GM18909 (cell line): ENCODE results near the gene UBE2E2.
"Not testable (repeated sequence)": the region's sequence is repeated elsewhere in the genome, so short reads cannot be mapped to it uniquely, and the experiment has no call there.

Source experiments
- ATAC-seq: cut with Tn5 transposase; IDR thresholded peaks from one replicate; pipeline ENCODE4 v1.9.1; 2021; ENCODE audit warnings: mild to moderate bottlenecking; ENCODE audit not compliant: unreplicated experiment, poor library complexity

The UBE2E2 gene

DNA sequence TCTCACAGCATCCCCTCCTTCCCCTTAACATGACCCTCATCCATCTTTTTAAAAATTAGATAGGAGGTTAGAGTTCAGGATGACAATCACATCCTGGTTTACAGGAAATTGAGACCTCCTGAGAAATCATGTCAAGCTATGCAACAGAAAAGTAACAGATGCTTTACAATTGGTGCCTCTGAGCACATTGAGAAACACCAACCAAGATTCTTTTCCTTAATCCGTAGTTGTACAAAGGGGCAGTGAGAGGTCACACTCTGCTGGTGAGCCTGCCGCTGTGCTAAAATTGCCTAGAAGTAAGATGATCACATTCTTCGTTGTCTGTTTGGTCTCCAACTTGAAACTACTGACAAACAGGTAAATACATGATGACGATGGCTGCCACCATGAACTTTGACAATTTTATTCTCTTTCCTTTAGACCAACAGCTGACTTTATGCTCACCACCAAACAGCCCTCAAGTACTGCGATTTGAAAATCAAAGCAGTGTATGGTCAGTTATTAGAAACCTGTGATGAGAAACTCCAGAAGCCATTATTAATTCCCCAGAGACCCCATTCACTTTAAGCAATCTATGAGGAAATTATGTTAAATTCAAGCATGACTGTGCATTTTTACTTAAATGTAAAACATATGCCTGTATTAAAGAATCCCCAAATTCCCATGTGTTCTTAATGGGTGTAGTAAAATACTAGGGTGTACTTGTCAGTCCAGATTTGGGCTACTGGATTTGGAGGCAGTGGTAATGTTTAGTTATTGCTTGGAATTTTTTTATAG lies 392.0 kb downstream of the UBE2E2 start:
- no peak for ATAC-seq

DNA sequence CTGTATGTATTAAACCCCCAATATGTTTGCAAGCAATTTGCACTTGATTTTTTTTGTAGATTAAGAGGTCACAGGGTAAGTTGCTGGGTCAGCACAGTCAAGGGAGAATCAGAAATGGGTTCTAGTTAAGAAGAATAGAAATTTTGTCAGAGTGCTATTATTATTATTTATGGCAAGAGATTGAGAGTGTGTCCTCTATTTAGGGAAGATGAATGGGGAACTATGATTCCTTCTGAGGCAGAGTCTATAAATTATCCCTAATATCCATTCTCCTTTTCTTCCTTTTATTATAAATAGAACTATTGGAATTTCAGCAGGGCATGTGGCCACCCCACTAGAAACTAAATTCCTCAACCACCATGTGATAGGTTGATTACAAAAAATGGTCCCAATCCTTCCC lies 392.7 kb downstream of the UBE2E2 start:
- ATAC-seq = no peak

DNA sequence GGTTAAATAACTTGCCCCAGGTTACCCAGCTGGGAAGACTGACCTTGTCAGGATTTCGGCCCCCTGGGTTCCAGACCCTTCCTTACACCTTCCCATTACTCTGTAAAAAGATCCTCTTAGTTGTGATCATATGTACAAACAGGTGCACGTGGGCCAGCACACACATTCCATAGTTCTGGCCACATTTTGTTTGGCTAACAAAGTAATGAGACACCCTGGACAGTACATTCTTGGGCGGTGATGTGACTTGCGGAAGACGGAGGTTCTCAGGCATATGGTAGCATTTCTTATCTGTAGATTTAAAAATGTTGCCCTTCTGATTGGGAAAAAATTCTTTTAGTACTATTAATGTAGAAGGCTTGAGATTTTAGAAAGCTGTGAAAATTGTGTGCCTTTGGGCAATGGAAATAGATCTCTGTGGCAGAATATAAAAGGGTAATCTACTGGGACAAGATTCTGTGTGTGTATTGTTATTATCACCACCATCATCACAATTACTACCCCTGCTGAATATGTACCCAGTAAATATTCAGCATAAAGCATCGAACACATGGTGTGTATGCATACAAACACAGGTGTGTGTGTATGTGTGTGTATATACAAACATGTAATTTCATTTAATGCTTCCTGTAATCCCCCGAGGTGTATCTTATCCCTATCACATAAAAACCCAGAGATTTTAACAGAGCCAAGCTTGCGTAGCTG lies 397.2 kb downstream of the UBE2E2 start:
- no peak for ATAC-seq

DNA sequence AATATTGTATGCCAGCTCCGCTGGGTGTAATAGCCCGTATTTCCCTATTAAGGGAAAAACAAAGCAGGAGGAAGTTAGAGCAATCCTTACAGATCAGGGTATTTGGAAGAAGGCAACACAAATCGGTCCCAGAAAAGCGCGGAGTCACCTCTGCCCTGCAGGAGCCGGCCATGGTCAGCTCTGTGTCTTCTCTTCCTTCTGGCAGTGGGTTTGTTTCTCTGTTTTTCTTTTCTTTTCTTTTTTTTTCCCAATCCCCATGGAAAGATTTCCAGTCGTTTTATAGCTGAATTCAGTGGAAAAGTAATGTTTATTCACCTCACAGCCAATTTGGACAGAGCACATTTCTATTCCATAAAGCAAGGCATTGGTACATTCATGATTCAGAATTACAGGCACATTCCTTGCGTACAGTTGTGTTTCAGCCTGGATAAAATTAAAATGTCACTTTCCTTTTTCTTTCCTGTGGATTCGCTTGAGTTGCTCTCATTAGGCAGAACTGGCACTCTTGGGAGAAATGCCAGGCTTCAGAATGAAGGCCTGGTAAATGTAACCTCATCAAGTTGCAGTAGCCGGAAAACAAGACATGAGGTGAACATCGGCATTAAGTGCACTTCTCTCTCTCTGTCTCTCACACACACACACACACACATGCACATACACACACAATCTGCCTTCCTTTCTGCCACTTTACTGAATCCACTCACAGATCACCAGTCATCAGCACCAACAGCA lies 398.1 kb downstream of the UBE2E2 start:
- ATAC-seq = no peak

DNA sequence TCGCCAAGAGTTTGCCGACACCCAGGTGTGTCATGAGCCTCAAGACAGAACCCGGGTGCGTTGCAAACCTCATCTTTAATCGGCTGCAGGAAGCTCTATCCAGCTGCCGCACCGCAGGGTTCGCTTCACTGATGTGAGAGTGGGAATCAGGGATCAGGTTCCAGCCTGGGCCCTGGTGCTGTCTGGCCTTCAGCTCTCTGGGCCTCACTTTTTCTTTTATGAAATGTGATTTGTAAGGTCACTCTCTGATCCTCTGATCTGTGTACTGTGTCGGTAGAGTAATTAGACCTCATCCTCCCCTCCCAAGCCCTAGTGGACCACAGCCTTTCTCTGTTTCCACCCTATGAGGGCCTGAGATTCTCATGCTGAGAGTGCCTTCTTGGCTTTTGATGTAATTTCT lies 399.8 kb downstream of the UBE2E2 start:
- no peak for ATAC-seq

DNA sequence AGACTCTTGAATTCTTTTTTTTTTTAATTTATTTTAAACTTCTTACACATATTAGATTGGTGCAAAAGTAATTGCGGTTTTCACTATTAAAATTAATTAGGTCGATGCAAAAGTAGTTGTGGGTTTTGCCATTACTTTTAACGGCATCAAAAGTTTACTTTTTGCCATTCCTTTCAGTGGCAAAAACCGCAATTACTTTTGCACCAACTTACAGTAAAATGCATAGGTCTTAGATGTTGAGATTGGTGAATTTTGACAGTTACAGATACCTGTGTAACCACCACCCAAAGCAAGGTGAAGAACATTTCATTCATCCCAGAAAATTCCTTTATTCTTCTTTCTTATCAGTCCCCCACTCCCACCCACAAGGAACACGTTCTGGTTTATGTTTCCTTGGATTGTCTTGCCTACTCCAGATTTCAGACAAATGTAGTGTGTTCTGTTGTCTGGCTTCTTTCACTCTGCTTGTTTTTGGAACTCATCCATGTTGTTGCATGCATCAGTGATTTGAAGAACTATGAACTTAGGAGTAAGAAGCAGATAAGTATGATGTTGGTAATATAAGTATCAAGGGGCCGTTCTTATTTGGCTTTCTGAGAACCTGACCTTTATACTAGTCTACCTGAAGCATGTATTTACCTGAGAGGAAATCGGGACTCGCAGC lies 404.2 kb downstream of the UBE2E2 start:
- no peak for ATAC-seq

DNA sequence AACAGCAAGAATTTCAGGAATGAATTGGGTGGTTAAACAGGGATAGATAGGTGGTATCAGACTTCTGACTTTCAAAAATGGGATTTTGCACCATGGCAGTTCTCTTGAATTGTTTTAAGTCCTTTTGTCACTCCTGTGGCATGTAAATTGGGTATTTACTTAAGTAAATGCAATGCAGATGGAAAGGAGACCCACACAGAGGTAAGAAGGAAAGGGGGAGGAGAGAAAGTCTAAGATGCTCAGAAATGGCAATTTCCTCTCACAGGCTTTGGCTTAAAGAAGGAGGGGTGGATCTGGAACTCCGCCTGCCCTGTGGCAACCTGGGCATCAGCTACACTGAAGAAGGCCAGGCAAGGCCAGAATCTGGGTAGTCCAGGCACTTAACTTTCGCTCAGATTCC lies 405.5 kb downstream of the UBE2E2 start:
- ATAC-seq = no peak

DNA sequence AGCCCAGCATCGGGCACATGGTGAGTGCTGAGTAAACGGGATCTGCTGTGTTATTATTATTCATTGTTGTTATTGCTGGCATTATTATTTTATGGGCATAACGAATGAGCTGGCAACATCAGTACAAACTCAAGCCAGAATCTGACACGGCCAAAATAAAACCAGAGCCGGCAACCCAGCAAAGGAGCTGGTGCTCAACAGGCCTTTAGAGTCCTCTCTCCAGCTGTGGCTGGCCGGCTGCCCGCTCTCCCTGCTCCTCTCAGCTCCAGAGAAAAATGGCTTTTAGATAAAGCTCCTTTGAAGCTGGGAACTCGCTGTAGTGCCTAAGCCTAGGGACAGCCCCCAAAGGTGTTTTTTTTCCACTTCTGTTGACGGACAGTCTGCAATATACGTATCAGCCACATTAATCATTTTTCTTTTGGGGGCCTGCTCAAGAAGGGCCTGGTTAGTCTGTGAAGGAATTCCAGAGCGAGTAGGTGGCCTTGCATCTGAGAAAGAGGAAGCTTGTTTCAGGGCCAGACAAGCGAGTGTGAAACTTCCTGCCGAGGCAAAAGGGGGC lies 408.7 kb downstream of the UBE2E2 start:
- no peak for ATAC-seq

DNA sequence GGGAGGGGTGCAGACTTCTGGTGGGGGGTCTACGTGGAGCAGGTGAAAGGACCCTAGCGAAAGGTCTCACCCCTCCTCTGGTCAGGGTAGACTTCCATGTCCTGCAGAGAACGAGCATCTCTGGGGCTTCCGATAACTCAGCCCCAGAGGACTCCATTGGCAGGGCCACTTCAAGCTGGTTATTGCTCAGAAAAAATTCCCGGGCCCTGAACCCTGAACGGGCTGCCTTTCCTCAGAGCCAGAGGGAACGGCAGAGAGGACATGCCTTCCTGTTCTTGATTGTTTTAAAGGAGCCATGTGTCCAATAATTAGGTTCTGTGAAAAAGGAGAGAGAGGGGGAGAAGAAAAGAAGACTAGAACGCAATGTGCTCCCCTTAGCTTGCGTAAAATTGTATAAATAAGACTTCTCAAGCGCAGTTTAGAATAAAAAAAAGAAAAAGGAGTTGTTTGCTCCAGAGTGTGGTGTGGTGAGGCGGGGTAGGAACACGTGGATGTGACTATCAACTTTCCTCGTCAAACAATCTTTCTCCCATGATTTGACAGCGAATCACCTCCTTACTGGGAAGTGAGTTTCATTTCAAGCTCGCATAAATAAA lies 409.3 kb downstream of the UBE2E2 start:
- no peak for ATAC-seq

DNA sequence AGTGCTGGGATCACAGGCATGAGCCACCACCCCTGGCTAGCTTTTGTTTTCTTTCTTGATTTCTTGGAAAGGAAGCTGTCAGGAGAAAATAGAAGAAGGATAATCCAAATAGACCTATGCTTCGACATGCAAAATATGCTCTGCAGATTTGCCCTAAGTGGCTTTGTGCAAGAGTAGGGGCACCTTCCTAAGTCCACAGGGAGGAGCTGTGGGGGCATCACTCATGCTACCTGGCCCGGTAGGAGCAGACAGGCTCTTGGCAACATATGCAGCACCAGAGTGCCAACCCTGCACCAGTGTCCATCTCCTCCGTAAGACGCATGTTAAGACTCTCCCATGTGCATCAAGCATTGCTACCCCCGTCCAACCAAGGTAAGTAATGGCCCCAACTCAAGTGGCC lies 411.9 kb downstream of the UBE2E2 start:
- ATAC-seq = no peak

DNA sequence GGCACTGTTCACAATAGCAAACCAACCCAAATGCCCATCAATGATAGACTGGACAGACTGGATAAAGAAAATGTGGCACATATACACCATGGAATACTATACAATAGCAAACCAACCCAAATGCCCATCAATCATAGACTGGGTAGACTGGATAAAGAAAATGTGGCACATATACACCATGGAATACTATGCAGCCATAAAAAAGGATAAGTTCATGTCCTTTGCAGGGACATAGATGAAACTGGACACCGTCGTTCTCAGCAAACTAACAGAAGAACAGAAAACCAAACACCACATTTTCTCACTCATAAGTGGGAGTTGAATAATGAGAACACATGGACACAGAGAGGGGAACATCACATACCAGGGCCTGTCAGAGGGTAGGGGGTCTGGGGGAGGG lies 415.3 kb downstream of the UBE2E2 start:
- not testable (repeated sequence) for ATAC-seq

DNA sequence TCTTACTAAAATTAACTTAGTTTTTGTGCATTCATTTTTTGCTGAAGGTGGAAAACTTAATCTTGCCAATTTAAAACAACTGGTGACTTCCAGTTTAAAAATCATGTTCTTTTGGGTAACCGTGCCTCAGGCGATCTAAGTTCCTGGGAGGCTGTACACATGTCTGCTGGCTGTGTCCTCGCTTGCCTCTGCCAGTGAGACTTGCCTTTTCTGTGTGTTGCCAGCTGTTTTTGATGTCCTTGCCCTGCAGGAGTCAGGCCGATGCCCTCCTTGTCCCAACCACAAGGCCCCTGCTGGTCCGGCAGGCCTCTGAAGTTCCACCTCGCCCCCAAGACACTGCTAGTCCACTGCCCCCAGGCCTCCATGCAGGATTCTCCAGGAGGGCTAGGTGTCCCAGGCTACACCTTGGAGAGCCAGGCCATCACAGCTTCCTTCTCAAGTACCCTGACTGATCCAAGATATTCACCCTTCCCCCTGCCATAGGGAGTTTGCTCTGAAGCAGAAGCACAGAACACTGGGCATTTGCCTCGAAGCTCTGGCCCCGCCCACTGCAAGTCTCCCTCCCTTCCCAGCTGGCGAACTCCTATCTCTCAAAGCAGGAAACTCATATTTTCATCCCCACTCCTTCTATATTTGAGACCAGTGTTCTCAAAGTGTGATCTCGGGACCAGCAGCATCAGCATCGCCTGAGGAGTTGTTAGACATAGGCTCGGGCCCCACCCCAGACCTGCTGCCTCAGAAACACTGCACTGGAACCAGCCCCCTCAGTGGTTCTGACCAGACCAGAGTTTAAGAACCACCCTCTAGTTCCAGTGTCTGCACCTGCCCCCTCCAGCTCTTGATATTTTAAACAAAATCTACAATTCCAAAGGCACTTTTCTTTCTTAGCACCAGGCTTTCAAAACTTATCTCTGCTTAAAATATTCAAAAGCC lies 416.8 kb downstream of the UBE2E2 start:
- no peak for ATAC-seq

DNA sequence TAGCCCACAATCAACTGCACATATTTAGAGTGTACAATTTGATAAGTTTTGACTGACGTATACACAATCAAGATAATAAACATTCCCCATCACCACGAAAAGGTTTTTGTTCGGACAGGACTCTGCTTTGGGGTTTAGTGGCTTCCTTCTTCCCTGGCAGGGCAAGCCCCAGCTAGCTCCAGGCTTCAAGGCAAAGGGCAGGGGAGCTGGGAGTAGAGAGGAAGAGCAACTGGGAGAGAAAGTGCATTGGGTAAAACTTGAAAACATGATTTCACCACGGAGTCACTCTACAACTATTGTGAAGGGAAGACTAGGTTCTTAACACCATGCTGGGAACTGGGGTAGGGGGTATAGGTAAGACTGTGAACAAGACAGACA lies 417.5 kb downstream of the UBE2E2 start:
- no peak for ATAC-seq

DNA sequence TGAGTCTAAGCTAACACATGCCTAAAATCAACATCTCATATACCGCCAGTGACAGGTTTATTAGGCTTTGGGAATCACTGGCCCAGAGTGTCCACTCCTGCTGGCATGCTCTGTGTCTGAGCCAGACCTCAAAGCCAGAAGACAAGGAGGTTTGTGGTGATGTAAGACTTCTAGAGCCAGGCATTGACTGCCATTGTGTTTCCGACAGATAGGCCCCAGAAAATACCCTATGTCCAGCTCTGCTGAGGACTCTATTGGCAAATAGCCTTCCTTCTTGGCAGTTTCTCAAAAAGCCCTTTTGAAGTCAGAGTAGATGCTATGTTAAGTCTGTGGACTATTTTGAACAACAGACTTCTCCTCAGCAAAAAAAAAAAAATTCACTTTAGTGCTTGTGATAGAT lies 420.7 kb downstream of the UBE2E2 start:
- no peak for ATAC-seq

DNA sequence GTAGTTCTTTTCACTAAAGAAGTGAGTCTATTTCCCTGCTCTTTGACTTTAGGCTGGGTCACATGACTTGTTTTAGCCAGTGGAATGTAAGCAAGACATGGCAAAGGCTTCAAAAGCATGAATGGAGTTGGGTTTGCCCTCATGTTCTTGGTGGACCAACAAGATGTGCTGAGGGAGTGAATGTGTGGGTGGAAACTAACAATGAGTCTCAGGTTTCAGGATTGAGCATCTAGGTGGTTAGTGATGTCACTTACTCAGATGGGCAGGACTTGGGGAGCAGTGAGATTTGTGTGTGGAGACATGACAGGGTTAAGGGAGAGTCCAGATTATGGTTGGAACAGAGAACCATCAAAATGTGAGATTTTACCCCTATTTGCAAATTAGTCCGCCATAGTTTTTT lies 421.2 kb downstream of the UBE2E2 start:
- ATAC-seq = no peak

DNA sequence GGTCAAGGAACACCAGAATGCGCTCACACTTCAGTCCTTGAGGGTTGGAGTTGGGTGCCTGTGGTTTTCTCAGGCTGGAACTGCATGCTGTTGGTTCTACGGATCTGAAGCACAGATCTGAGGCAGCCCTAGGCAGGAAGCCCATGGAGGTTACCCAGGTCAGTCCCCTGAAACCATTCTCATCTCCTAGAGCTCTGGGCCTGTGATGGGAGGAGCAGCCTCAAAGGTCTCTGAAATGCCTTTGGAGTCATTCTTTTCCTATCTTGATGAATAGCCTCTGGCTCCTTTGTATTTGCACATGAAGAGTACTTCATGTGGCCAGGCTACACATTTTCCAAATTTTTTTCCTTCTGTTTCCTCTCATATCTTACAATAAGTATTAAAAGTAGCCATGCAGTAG lies 423.3 kb downstream of the UBE2E2 start:
- no peak for ATAC-seq

DNA sequence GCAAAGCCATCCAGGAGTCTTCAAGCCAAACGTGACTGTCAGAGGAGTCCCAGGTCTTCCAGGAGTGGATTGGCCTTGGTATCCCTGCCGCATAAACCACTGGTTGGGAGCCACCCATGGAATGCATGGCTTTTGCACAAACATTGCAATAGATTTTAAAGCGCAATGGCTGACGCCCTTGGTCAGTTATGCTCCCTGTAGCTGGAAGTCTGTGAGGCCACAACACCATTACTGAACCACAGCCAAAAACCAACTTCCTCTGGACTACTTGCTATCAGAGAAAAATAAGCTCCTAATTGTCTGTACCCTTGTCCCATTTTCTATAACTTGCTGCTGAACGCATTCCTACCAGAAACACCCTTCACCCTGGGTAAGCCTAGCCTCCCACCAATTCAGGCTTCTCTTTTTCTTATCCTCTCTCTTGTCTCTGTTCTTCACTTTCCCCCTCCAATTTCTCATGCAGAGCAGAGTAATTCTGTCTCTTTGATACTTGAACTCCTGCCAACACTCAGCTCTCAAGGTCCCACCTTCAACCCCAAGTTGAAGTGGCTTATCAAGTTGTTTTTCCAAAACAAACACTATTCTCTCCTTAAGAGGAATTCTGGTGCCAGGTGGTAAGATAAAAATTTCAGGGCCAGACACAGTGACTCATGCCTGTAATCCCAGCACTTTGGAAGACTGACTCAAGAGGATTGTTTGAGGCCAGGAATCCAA lies 426.2 kb downstream of the UBE2E2 start:
- no peak for ATAC-seq

DNA sequence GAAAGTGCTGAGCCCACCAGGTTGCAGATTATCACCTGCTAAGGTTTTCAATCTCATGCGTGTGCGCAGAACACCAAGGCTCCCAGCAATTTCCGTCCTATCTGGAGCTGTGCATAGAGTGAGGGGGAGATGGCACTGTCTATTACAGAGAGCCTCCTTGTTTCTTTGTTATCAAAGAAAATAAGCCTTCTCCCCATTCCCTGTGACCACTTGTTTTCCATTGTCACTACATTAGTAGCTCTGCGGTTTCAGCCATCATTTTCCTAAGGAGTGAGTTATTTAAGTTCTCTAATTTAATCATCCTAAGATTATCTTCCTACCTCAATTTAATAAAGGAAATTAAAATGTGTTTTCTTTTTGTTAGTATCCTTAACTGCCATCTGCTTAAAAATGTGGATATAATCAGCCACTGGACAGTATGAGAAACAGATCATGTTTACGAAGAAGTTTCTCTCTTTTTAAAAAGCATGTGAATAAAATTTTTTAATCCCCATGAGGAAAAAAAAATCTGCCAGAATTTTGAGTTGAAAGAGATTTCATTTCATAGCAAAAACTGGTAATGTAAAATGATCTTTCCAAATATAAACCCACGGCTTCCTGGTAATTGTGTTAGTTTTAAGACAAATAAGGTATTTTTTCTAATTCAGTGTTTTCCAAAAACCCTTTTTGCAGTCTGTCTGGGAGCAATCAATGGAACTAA lies 430.3 kb downstream of the UBE2E2 start:
- no peak for ATAC-seq
